ENCODE results near the gene RRP9.

DNA sequence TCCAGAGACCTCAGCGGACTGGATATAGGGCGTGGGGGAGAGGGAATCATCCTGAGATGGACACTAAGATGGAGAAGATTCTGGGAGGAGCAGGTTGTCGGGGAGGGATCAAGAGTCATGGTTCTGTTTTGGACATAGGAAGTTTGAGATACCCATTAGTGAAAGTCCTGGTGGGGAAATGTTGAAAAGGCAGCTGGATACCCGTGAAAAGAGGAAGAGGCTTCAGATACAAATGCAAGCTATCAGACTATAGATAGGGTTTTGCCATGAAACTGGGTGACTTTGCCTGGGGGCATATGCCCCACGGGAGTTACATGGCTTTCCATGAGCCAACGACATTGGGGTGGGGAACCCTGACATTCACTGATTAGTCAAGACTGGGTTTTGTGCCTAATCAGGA is 12.4 kb upstream of the RRP9 start:
- TF ChIP-seq, protein P1, sequence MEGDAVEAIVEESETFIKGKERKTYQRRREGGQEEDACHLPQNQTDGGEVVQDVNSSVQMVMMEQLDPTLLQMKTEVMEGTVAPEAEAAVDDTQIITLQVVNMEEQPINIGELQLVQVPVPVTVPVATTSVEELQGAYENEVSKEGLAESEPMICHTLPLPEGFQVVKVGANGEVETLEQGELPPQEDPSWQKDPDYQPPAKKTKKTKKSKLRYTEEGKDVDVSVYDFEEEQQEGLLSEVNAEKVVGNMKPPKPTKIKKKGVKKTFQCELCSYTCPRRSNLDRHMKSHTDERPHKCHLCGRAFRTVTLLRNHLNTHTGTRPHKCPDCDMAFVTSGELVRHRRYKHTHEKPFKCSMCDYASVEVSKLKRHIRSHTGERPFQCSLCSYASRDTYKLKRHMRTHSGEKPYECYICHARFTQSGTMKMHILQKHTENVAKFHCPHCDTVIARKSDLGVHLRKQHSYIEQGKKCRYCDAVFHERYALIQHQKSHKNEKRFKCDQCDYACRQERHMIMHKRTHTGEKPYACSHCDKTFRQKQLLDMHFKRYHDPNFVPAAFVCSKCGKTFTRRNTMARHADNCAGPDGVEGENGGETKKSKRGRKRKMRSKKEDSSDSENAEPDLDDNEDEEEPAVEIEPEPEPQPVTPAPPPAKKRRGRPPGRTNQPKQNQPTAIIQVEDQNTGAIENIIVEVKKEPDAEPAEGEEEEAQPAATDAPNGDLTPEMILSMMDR (conservative IDR thresholded peaks at IDR 0.05; ENCODE audit: low read depth, low read length): no peak
- no peak for TF ChIP-seq EZH2 (IDR thresholded peaks at IDR 0.05; ENCODE audit: borderline replicate concordance, low read depth, low read length, poor library complexity, severe bottlenecking)
